Left renal pelvis (tissue), 4 donors: Measurements from ENCODE around the gene PRORP. TPM values are rescaled to one million over a fixed set of nuclear protein-coding genes. Genes with fewer than 3 reads are reported as not detected.
"Not testable (repeated sequence)": the region's sequence is repeated elsewhere in the genome, so short reads cannot be mapped to it uniquely, and the experiment has no call there.

Experiments used
- DNase-seq, 4 donors: peaks; one replicate each; pipeline ENCODE4 v3.0.0-alpha.2; 2013; ENCODE audit warnings: low read depth in 4 of 4, low spot score in 3 of 4
- polyA plus RNA-seq, 4 donors: library from polyadenylated mRNA; unstranded; fragments of 120-200 nt; gene quantifications; one replicate each; pipeline ENCODE4 v1.2.1, GENCODE V29; 2013; ENCODE audit not compliant: insufficient read length in 4 of 4

Gene PRORP
- 10 to 100 TPM; 21.0 to 33.4 (median 29.9) TPM for polyA plus RNA-seq

GRCh38 chr14:35121887-35122695 is at the start of gene PRORP, which contains the start of gene PPP2R3C:
TSS of gene PRORP (plus strand) at chr14:35122552. CDS start at chr14:35123246, 694 bp downstream.
TSS of gene PPP2R3C (minus strand) at chr14:35121990. CDS start at chr14:35121959, 31 bp downstream.
- DNase-seq, result peak; percentile 85 to 93 (median 88)

- DNase-seq, result no peak
Observed at GRCh38 chr14:35073486-35073885, 48.9 kb upstream of the PRORP start.

GRCh38 chr14:35078082-35078481 is 44.3 kb upstream of the PRORP start:
- DNase-seq, result no peak

- no peak for DNase-seq
Observed at GRCh38 chr14:35079742-35080141, 42.6 kb upstream of the PRORP start.

- no peak for DNase-seq
Observed at GRCh38 chr14:35083530-35084150, 38.7 kb upstream of the PRORP start.

- DNase-seq, result no peak
Observed at GRCh38 chr14:35085441-35085840, 36.9 kb upstream of the PRORP start.

GRCh38 chr14:35088514-35088913 is 33.8 kb upstream of the PRORP start:
- DNase-seq, result no peak

- not testable (repeated sequence) for DNase-seq
Observed at GRCh38 chr14:35094645-35095044, 27.7 kb upstream of the PRORP start.

- no peak for DNase-seq
Observed at GRCh38 chr14:35107866-35108265, 14.5 kb upstream of the PRORP start.

GRCh38 chr14:35112641-35113040 is 9.7 kb upstream of the PRORP start:
- no peak for DNase-seq

- DNase-seq, result no peak
Observed at GRCh38 chr14:35113308-35113950, 8.9 kb upstream of the PRORP start.

GRCh38 chr14:35114036-35114435 is 8.3 kb upstream of the PRORP start:
- no peak for DNase-seq

- DNase-seq, result no peak
Observed at GRCh38 chr14:35116242-35116641, 6.1 kb upstream of the PRORP start.

GRCh38 chr14:35117112-35117511 is 5.2 kb upstream of the PRORP start:
- DNase-seq, result no peak

GRCh38 chr14:35121026-35121886 is 1.1 kb upstream of the PRORP start:
- no peak for DNase-seq

- DNase-seq, result peak in 2 of 4 donors; percentile 14 to 21
Observed at GRCh38 chr14:35122696-35123387, 490 bp downstream of the PRORP start.

GRCh38 chr14:35123388-35123703 is 994 bp downstream of the PRORP start:
- no peak for DNase-seq

- no peak for DNase-seq
Observed at GRCh38 chr14:35124127-35124526, 1.8 kb downstream of the PRORP start.

- DNase-seq, result no peak
Observed at GRCh38 chr14:35133542-35134328, 11.4 kb downstream of the PRORP start.
